Parathyroid adenoma (tissue), 2 donors: Measurements from ENCODE around the gene ROPN1L.

Source experiments
- H2AFZ ChIP-seq: fragments of 300-600 bp; sonication (generic); one replicate; pipeline ENCODE4 v1.7.0; 2017; ENCODE audit warnings: antibody characterized with exemption, mild to moderate bottlenecking
- H3K27ac ChIP-seq: fragments of 300-600 bp; sonication (generic); one replicate; pipeline ENCODE4 v1.7.0; 2017
- H3K27me3 ChIP-seq: fragments of 300-600 bp; sonication (generic); one replicate; pipeline ENCODE4 v1.7.0; 2017; ENCODE audit warnings: low read length; ENCODE audit not compliant: control insufficient read depth, insufficient read depth
- H3K36me3 ChIP-seq: fragments of 300-600 bp; sonication (generic); one replicate; pipeline ENCODE4 v1.7.0; 2017; ENCODE audit warnings: low read length; ENCODE audit not compliant: control insufficient read depth, insufficient read depth
- H3K4me1 ChIP-seq: fragments of 300-600 bp; sonication (generic); one replicate; pipeline ENCODE4 v1.7.0; 2017; ENCODE audit warnings: control low read depth
- H3K4me2 ChIP-seq: fragments of 300-600 bp; sonication (generic); one replicate; pipeline ENCODE4 v1.7.0; 2017; ENCODE audit warnings: low read length
- H3K4me3 ChIP-seq: fragments of 300-600 bp; sonication (generic); one replicate; pipeline ENCODE4 v1.7.0; 2017; ENCODE audit warnings: low read depth, low read length
- H3K79me2 ChIP-seq: fragments of 300-600 bp; sonication (generic); one replicate; pipeline ENCODE4 v1.7.0; 2017; ENCODE audit warnings: control low read depth
- H3K9ac ChIP-seq: fragments of 300-600 bp; sonication (generic); one replicate; pipeline ENCODE4 v1.7.0; 2017; ENCODE audit warnings: mild to moderate bottlenecking
- H3K9me3 ChIP-seq: fragments of 300-600 bp; sonication (generic); one replicate; pipeline ENCODE4 v1.7.0; 2017; ENCODE audit warnings: low read length; ENCODE audit not compliant: control insufficient read depth
- TF ChIP-seq, protein P1 (sequence below): fragments of 300-600 bp; sonication (generic); IDR thresholded peaks from one replicate; pipeline ENCODE4 v1.7.0; 2017; ENCODE audit warnings: antibody characterized with exemption, mild to moderate bottlenecking
- donor health status: primary hyperparathyroidism.

The ROPN1L gene

DNA sequence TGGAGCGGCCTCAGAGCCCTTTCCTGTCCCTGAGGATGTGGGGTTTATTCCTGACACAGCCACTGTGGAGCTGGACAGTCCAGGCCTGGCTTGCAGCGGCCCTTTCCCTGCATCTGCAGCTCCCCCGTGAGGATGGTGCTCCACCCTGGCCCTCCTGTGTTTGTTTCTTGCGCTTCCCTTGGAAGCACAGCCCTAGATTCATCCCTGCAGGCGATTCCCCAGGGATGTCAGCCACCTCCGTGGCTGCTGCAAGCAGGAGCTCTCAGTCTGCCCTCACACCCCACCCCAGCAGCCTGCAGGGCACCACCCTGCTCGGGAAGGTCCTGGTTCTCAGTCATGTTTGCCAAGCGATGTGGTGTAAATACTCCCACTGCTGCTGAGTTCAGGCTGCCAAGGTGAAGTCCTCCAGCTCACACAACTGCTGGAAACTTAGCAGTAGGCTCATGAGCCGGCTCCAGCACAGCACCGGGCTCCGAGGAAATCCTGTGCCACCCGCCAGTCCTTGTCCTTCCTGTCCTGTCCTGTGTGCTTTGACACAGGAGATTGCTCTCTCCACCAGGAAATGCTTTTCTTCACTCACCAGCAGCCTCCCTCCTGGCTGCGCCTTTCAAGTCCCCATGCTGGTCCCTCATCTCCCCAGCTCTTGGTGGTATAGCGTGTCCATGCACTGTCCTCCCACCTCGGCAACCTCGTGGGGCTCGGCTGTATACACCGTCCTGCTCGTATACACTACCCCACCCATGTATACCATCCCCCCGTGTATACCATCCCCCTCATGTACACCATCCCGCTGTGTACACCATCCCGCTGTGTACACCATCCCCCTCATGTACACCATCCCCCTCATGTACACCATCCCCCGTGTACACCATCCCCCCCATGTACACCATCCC lies 16.2 kb downstream of the ROPN1L start:
- Histone ChIP-seq H3K9ac (no peak overlapping the region), H3K4me2 (no peak overlapping the region), H3K27ac (no peak overlapping the region), H3K4me1 (no peaks in the 10 kb centered on the region), H3K4me3 (no peak overlapping the region), H2AFZ (peak overlapping the region; percentile 42), H3K79me2 (no peaks in the 10 kb centered on the region), H3K9me3 (no peaks in the 10 kb centered on the region), H3K36me3 (no peaks in the 10 kb centered on the region), H3K27me3 (no peaks in the 10 kb centered on the region)
- TF ChIP-seq, protein P1, sequence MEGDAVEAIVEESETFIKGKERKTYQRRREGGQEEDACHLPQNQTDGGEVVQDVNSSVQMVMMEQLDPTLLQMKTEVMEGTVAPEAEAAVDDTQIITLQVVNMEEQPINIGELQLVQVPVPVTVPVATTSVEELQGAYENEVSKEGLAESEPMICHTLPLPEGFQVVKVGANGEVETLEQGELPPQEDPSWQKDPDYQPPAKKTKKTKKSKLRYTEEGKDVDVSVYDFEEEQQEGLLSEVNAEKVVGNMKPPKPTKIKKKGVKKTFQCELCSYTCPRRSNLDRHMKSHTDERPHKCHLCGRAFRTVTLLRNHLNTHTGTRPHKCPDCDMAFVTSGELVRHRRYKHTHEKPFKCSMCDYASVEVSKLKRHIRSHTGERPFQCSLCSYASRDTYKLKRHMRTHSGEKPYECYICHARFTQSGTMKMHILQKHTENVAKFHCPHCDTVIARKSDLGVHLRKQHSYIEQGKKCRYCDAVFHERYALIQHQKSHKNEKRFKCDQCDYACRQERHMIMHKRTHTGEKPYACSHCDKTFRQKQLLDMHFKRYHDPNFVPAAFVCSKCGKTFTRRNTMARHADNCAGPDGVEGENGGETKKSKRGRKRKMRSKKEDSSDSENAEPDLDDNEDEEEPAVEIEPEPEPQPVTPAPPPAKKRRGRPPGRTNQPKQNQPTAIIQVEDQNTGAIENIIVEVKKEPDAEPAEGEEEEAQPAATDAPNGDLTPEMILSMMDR, result no peak

DNA sequence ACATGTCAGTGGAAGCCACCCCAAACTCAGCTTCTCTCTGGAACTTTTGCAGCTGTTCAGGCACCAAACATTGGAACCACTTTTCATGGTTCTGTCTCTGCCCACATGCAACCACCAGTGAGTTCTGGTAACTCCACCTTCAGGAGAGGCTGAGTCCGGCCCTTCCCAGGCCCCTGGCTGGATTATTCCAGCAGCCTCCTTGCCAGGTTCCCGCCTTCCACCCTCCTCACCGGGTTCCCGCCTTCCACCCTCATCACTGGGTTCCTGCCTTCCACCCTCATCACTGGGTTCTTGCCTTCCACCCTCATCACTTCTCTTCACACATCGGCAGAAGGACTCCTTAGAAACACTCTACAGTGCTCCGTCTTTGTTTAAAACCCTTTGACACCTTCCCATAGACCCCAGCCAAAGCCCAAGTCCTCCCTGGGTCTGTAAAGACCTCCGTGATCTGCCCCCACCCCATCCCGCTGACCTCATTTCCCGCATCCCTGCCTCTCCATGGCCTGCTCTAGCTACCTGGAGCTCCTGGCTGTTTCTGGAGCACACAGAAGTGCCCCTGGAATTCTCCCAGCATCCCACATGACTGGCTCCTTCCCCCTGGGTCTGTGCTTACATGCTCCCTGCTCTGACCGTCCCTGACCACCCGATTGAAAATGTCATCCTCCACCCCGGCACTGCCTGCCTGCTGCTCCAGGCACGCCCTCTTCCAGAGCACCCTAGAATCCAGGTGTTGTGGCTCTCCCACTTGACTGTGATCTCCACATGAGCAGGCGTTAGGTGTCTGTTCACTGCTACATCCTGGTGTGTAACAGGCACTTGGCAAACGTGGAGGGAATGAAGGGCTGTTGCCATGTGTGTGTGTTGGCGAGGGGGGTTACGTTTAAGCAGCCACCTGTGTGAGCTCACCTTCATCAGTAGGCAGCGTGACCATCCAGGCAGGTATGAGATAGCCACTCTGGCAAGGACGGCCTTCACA lies 17.7 kb downstream of the ROPN1L start:
- Histone ChIP-seq H3K4me2 (no peak overlapping the region), H3K27ac (no peak overlapping the region), H3K27me3 (no peaks in the 10 kb centered on the region), H3K79me2 (no peaks in the 10 kb centered on the region), H3K4me1 (no peaks in the 10 kb centered on the region), H3K9ac (no peak overlapping the region), H3K4me3 (no peak overlapping the region), H3K9me3 (no peaks in the 10 kb centered on the region), H2AFZ (no peak overlapping the region), H3K36me3 (no peaks in the 10 kb centered on the region)
- TF ChIP-seq, protein P1, result no peak

- Histone ChIP-seq H3K79me2 (no peaks in the 10 kb centered on the region), H3K9ac (no peak overlapping the region), H3K27me3 (no peaks in the 10 kb centered on the region), H3K27ac (no peak overlapping the region), H3K4me1 (no peaks in the 10 kb centered on the region), H3K4me2 (no peak overlapping the region), H3K9me3 (no peaks in the 10 kb centered on the region), H3K4me3 (no peak overlapping the region), H2AFZ (no peak overlapping the region), H3K36me3 (no peaks in the 10 kb centered on the region)
- TF ChIP-seq, protein P1, result no peak
These were observed 18.7 kb downstream of the ROPN1L start for GRCh38 chr5:10460252-10460906.

- H3K79me2 ChIP-seq, result no peaks in the 10 kb centered on the region
These were observed 19.4 kb downstream of the ROPN1L start for GRCh38 chr5:10461041-10461440.

More at GRCh38 chr5:10461041-10461440, 19.4 kb downstream of the ROPN1L start:
- H3K27ac ChIP-seq, result no peak overlapping the region
- no peaks in the 10 kb centered on the region for H3K27me3 ChIP-seq
- no peak overlapping the region for H3K9ac ChIP-seq
- H3K4me3 ChIP-seq, result no peak overlapping the region
- no peaks in the 10 kb centered on the region for H3K9me3 ChIP-seq
- no peaks in the 10 kb centered on the region for H3K4me1 ChIP-seq
- no peak overlapping the region for H2AFZ ChIP-seq
- TF ChIP-seq, protein P1, result no peak
- H3K36me3 ChIP-seq, result no peaks in the 10 kb centered on the region
- H3K4me2 ChIP-seq, result no peak overlapping the region
